GM20000 (cell line): ENCODE data around the gene BHLHE23.

ENCODE experiments used
- DNase-seq: peaks from one replicate; pipeline ENCODE4 v3.0.0; 2012; ENCODE audit warnings: low spot score
- TF ChIP-seq, protein P1 (sequence below): IDR thresholded peaks from 2 replicates; pipeline ENCODE4 v1.5.1; 2012; ENCODE audit warnings: mild to moderate bottlenecking, control low read depth; ENCODE audit errors: extremely low read depth, missing control alignments

The BHLHE23 gene

DNA sequence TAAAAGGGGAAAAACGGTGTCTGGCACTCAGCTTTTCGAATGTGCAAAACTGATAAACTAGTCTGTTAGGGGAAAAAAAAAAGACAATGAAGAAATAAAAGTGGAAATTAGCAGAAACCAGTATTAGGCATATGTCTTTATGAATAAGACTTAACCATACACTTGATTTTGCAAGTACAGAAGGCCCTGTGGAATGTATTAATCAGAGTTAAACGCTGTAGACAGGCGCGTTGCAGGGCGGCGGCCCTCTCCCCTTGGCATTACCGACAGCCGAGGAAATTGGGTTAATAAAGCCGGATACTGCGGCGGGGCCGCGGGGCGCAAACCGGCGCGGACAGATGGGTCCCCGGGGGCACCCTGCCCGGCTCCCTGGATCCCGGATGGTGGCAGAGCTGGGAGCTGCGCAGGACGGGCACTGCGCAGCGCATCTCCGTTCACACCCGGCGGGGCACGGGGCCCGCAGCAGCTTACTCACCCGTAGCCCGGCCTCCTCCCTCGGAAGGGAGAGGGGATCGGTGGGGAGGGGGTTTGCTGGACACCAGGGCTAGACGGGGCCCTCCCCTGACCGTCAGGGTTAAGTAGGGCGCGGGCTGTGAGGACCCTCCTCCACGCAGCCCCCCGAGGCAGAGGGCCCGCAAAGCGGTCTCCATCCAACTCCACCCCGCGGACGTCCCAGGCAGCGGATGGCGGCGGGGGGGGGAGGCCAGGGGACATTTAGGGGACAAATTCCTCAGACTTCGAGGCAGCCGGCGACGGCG lies 2.0 kb downstream of the BHLHE23 start:
- DNase-seq = no peak
- TF ChIP-seq, protein P1, sequence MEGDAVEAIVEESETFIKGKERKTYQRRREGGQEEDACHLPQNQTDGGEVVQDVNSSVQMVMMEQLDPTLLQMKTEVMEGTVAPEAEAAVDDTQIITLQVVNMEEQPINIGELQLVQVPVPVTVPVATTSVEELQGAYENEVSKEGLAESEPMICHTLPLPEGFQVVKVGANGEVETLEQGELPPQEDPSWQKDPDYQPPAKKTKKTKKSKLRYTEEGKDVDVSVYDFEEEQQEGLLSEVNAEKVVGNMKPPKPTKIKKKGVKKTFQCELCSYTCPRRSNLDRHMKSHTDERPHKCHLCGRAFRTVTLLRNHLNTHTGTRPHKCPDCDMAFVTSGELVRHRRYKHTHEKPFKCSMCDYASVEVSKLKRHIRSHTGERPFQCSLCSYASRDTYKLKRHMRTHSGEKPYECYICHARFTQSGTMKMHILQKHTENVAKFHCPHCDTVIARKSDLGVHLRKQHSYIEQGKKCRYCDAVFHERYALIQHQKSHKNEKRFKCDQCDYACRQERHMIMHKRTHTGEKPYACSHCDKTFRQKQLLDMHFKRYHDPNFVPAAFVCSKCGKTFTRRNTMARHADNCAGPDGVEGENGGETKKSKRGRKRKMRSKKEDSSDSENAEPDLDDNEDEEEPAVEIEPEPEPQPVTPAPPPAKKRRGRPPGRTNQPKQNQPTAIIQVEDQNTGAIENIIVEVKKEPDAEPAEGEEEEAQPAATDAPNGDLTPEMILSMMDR = no peak

DNA sequence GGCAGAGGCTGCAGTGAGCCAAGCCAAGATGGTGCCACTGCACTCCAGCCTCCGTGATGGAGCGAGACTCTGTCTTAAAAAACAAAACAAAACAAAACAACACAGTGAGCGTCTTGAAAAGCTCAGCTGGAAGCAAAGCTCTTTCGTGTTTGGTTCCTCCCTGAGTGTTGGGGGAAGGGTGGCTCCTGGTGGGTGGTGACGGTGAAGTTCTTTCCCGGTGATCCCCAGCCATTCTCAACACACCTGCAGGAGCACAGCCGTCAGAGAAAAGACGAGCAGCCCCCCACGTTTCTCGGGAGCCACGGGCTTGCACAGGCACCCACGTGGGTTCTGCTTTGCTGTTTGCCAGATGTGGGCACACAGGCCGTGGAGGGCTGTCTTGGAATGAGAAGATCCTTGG lies 3.2 kb downstream of the BHLHE23 start:
- DNase-seq = no peak
- TF ChIP-seq, protein P1 = no peak

DNA sequence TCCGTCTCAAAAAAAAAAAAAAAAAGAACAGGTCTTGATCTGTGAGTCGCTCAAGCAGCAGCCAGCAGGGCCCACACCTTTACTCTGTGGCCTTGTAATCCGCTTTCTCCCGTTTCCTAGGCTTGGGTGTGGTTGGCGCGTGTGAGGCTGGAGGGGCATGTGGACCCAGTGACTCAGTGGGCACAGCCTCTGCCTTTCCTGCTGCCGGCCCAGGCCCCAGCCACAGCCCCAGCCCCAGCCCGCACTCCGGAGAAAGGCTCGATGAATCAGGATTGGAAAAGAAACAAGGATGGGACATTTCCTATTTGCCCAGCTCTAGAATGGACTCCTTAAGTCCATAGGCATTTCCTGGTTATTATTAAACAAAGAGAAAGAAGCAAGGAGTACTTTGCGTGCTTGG lies 4.3 kb downstream of the BHLHE23 start:
- TF ChIP-seq, protein P1 = no peak
- DNase-seq = no peak

DNA sequence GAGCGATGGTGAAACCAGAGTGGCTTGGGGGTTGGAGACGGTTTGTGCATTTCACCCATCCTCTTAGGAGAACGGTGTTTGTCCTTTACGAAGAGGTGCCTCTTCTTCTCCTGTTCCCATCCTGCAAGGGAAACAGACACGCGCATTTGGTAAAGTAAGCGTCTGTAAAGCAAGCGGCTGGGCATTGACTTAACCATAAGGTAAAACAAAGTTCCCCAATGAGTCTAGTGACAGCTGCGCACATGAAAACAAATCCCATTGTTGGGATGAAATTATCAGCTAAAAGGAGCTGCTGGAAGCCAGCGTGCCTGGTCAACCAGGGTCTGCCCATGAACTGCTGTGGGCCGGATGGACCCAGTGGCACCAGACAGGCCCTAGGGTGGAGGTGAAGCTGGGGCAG lies 5.8 kb downstream of the BHLHE23 start:
- no peak for DNase-seq
- TF ChIP-seq, protein P1 = no peak

DNA sequence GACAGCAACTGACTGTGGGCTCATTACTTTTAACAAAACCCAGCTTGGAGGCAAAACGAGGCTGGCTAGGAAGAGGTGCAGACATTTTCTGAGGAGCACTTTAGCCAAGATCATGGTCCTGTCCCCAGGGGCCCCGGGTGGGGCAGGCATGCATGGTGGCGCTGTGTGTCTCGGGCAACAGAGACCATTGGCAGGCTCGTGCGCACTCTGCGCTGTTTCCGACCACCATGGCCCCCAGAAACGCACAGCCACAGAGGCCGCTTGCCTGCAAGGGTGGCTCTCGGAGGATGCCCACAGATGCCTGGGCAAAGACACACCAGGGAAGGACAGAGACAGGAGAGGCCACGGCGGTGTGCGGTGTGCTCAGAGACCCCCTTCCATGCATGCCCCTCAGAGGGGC lies 6.7 kb downstream of the BHLHE23 start:
- TF ChIP-seq, protein P1 = no peak

DNA sequence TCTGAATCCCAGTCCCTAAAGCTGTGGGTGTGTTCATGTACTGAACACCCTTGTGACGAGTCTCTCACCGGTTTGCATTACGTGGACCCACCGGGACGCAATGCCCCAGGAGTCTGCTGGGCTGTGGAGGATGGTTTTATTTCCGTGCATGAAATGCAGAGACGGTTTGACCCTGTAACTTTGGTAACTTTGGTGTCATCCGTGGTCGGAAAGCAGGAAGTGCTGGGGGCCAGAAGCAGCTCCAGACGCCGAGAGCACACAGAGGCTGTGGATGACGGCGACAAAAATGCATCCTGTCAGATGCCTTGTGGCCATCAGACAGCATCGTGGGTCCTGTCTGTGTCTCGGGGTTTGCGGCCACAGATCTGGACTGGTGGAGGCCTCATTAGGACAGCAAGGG lies 7.2 kb downstream of the BHLHE23 start:
- TF ChIP-seq, protein P1 = no peak
- no peak for DNase-seq

More for the DNA sequence above, 6.7 kb downstream of the BHLHE23 start:
- DNase-seq = no peak

DNA sequence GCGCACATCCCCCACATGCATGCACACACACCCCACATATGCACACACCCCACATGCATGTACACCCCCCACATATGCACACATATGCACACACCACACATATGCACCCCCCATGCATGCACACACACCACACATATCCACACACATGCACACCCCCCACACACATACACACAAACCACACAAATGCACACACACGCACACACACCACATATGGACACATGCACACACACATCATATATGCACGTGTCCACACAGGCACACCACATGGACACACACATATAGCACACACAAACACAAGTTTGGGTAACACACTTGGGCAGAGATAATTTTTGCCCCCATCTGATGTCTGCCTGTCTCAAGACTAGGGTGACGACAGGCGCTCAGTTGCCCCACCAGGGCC lies 8.3 kb downstream of the BHLHE23 start:
- DNase-seq = no peak
- TF ChIP-seq, protein P1 = no peak
